Epithelial cell of esophagus (primary cell): ENCODE results near the gene LCMT2.

Source experiments
- DNase-seq: peaks from one replicate; pipeline ENCODE4 v3.0.0; 2010; ENCODE audit warnings: low read depth
- H3K4me3 ChIP-seq: 2 replicates; pipeline ENCODE4 v1.5.1; 2011; ENCODE audit warnings: mild to moderate bottlenecking, low read length, control low read depth
- TF ChIP-seq, protein P1 (sequence below): IDR thresholded peaks from 2 replicates; pipeline ENCODE4 v1.5.1; 2011; ENCODE audit warnings: low read depth, mild to moderate bottlenecking, low read length, control low read depth, inconsistent platforms; ENCODE audit not compliant: insufficient read depth; ENCODE audit errors: missing control alignments

LCMT2 gene

GRCh38 chr15:43275740-43276562 lies 54.4 kb downstream of the LCMT2 start:
- no peak for DNase-seq
- no peak overlapping the region for H3K4me3 ChIP-seq
- TF ChIP-seq, protein P1, sequence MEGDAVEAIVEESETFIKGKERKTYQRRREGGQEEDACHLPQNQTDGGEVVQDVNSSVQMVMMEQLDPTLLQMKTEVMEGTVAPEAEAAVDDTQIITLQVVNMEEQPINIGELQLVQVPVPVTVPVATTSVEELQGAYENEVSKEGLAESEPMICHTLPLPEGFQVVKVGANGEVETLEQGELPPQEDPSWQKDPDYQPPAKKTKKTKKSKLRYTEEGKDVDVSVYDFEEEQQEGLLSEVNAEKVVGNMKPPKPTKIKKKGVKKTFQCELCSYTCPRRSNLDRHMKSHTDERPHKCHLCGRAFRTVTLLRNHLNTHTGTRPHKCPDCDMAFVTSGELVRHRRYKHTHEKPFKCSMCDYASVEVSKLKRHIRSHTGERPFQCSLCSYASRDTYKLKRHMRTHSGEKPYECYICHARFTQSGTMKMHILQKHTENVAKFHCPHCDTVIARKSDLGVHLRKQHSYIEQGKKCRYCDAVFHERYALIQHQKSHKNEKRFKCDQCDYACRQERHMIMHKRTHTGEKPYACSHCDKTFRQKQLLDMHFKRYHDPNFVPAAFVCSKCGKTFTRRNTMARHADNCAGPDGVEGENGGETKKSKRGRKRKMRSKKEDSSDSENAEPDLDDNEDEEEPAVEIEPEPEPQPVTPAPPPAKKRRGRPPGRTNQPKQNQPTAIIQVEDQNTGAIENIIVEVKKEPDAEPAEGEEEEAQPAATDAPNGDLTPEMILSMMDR, result no peak

GRCh38 chr15:43274136-43274535 lies 56.2 kb downstream of the LCMT2 start:
- peak; percentile 66 for DNase-seq
- TF ChIP-seq, protein P1, result no peak
- no peak overlapping the region for H3K4me3 ChIP-seq
